Right renal pelvis (tissue), 4 donors: ENCODE measurements around the gene ZC2HC1C. TPM values are rescaled to one million over a fixed set of nuclear protein-coding genes. Genes with fewer than 3 reads are reported as not detected.
"Not testable (repeated sequence)": the region's sequence is repeated elsewhere in the genome, so short reads cannot be mapped to it uniquely, and the experiment has no call there.

Experiments
- DNase-seq, 4 donors: peaks; one replicate each; pipeline ENCODE4 v3.0.0-alpha.2; 2013; ENCODE audit warnings: low read depth in 4 of 4, low spot score in 3 of 4, missing footprints in 1 of 4
- polyA plus RNA-seq, 4 donors: library from polyadenylated mRNA; unstranded; fragments of 120-200 nt; gene quantifications; one replicate each; pipeline ENCODE4 v1.2.1, GENCODE V29; 2013; ENCODE audit not compliant: insufficient read length in 4 of 4

The ZC2HC1C gene
- polyA plus RNA-seq, 4 donors = 7.1 to 8.2 (median 7.6) TPM

- DNase-seq = no peak
Measured at GRCh38 chr14:75090353-75090752, 20.9 kb downstream of the ZC2HC1C start.

- no peak for DNase-seq
Measured at GRCh38 chr14:75091251-75091650, 21.8 kb downstream of the ZC2HC1C start.

- DNase-seq = no peak
Measured at GRCh38 chr14:75092698-75093097, 23.3 kb downstream of the ZC2HC1C start.

- DNase-seq = no peak
Measured at GRCh38 chr14:75094896-75095295, 25.5 kb downstream of the ZC2HC1C start.

- DNase-seq = no peak
Measured at GRCh38 chr14:75095690-75096089, 26.2 kb downstream of the ZC2HC1C start.

GRCh38 chr14:75096959-75097358 lies 27.5 kb downstream of the ZC2HC1C start:
- DNase-seq = no peak

GRCh38 chr14:75098212-75098611 lies 28.8 kb downstream of the ZC2HC1C start:
- no peak for DNase-seq

- DNase-seq = no peak
Measured at GRCh38 chr14:75098682-75099081, 29.2 kb downstream of the ZC2HC1C start.

- DNase-seq = no peak
Measured at GRCh38 chr14:75101491-75101890, 32.0 kb downstream of the ZC2HC1C start.

- no peak for DNase-seq
Measured at GRCh38 chr14:75107186-75107585, 37.7 kb downstream of the ZC2HC1C start.

GRCh38 chr14:75109877-75110276 lies 40.4 kb downstream of the ZC2HC1C start:
- DNase-seq = no peak

GRCh38 chr14:75113932-75114539 lies 44.6 kb downstream of the ZC2HC1C start:
- DNase-seq = no peak

- no peak for DNase-seq
Measured at GRCh38 chr14:75119056-75119455, 49.6 kb downstream of the ZC2HC1C start.

GRCh38 chr14:75120541-75121291 lies 51.3 kb downstream of the ZC2HC1C start:
- DNase-seq = no peak

- DNase-seq = no peak
Measured at GRCh38 chr14:75121552-75121951, 52.1 kb downstream of the ZC2HC1C start.

- DNase-seq = no peak
Measured at GRCh38 chr14:75123991-75124390, 54.5 kb downstream of the ZC2HC1C start.

- DNase-seq = no peak
Measured at GRCh38 chr14:75125617-75126016, 56.2 kb downstream of the ZC2HC1C start.

GRCh38 chr14:75126121-75126544 lies 56.7 kb downstream of the ZC2HC1C start:
- no peak for DNase-seq

GRCh38 chr14:75126679-75127473 lies 57.4 kb downstream of the ZC2HC1C start, which contains the start of gene NEK9:
Gene NEK9 (minus strand): TSS chr14:75127048. CDS start chr14:75126921, 127 bp downstream.
- peak; percentile 80 to 88 (median 84) for DNase-seq

- DNase-seq = not testable (repeated sequence)
Measured at GRCh38 chr14:75127474-75127820, 58.0 kb downstream of the ZC2HC1C start.

GRCh38 chr14:75127903-75128595 lies 58.6 kb downstream of the ZC2HC1C start:
- DNase-seq = no peak
